A549 (cell line): ENCODE data around the gene PARM1.

ENCODE experiments used
- CTCF ChIP-seq: fragments of >200 bp; sonication (Bioruptor Twin); formaldehyde crosslinking; IDR thresholded peaks from 3 replicates; pipeline ENCODE4 v1.5.1; 2016
- HDAC2 ChIP-seq: fragments of 200-600 bp; sonication (generic); IDR thresholded peaks from 2 replicates; pipeline ENCODE4 v1.6.1; 2016
- HOXA7 ChIP-seq: fragments of 250-450 bp; sonication (Bioruptor Pico); IDR thresholded peaks from 2 replicates; pipeline ENCODE4 v1.5.0; 2020; ENCODE audit warnings: mild to moderate bottlenecking, moderate library complexity
- JUNB ChIP-seq: fragments of >200 bp; sonication (Bioruptor Twin); formaldehyde crosslinking; IDR thresholded peaks from 2 replicates; pipeline ENCODE4 v1.6.1; 2016
- MYC ChIP-seq: IDR thresholded peaks from 2 replicates; pipeline ENCODE4 v1.6.1; 2012; ENCODE audit warnings: mild to moderate bottlenecking, inconsistent platforms, low read length, improper control_type of control experiment, borderline replicate concordance
- NFE2L2 ChIP-seq: fragments of 150-350 bp; conservative IDR thresholded peaks from 2 replicates; pipeline ENCODE4 v1.6.1; 2014; ENCODE audit warnings: low read length
- POLR2A ChIP-seq: IDR thresholded peaks from 2 replicates; pipeline ENCODE4 v1.6.1; 2012; ENCODE audit warnings: mild to moderate bottlenecking, low read length
- POLR2AphosphoS2 ChIP-seq: conservative IDR thresholded peaks from 2 replicates; pipeline ENCODE4 v1.6.1; 2012; ENCODE audit warnings: low read length, improper control_type of control experiment, inconsistent platforms
- RAD21 ChIP-seq, 2 experiments: fragments of >200 bp in 1 of 2; sonication (Bioruptor Twin) in 1 of 2; formaldehyde crosslinking in 1 of 2; IDR thresholded peaks in 1 of 2; conservative IDR thresholded peaks in 1 of 2; 2 replicates in 1 of 2; 3 replicates in 1 of 2; pipeline ENCODE4 v1.6.1; 2012 to 2018; ENCODE audit warnings: inconsistent platforms in 1 of 2
- REST ChIP-seq: fragments of 200-600 bp; sonication (generic); IDR thresholded peaks from 2 replicates; pipeline ENCODE4 v1.6.1; 2016; ENCODE audit warnings: antibody characterized with exemption, mild to moderate bottlenecking, moderate library complexity
- RFX5 ChIP-seq: fragments of 450-650 bp; IDR thresholded peaks from 2 replicates; pipeline ENCODE4 v1.7.1; 2014; ENCODE audit warnings: antibody characterized with exemption, mild to moderate bottlenecking, moderate library complexity

GRCh38 chr4:75042601-75043208, 109.8 kb downstream of the PARM1 start:
- no peak for TF ChIP-seq HOXA7 (CRISPR knock-in tag)
- TF ChIP-seq RFX5 = no peak
- TF ChIP-seq NFE2L2 = no peak
- no peak for TF ChIP-seq REST
- no peak for TF ChIP-seq JUNB
- TF ChIP-seq CTCF = no peak
- TF ChIP-seq RAD21 (conservative IDR thresholded peaks at IDR 0.05 in 1 of 2, IDR thresholded peaks at IDR 0.05 in 1 of 2) = no peak
- TF ChIP-seq MYC = no peak
- TF ChIP-seq POLR2AphosphoS2 = no peak
- no peak for TF ChIP-seq POLR2A
- TF ChIP-seq HDAC2 = no peak
